Mucosa of rectum (tissue), 2 donors: ENCODE measurements around the gene PLCXD1.

Source experiments
- H3K27ac ChIP-seq, 2 donors: one replicate each; pipeline ENCODE4 v1.7.0; 2013; ENCODE audit warnings: inconsistent platforms in 2 of 2, low read depth in 2 of 2, low read length in 2 of 2
- H3K27me3 ChIP-seq, 2 donors: one replicate each; pipeline ENCODE4 v1.7.0; 2013; ENCODE audit warnings: low read length in 2 of 2; ENCODE audit not compliant: control insufficient read depth in 2 of 2, insufficient read depth in 2 of 2
- H3K36me3 ChIP-seq, 2 donors: one replicate each; pipeline ENCODE4 v1.7.0; 2013; ENCODE audit warnings: low read length in 2 of 2; ENCODE audit not compliant: control insufficient read depth in 2 of 2, insufficient read depth in 2 of 2
- H3K4me1 ChIP-seq, 2 donors: one replicate each; pipeline ENCODE4 v1.7.0; 2013; ENCODE audit warnings: low read length in 2 of 2, mild to moderate bottlenecking in 1 of 2; ENCODE audit not compliant: control insufficient read depth in 2 of 2, insufficient read depth in 2 of 2
- H3K4me3 ChIP-seq, 2 donors: one replicate each; pipeline ENCODE4 v1.7.0; 2013; ENCODE audit warnings: low read length in 2 of 2
- H3K9ac ChIP-seq, 2 donors: one replicate each; pipeline ENCODE4 v1.7.0; 2013; ENCODE audit warnings: low read length in 2 of 2, low read depth in 1 of 2, mild to moderate bottlenecking in 1 of 2
- H3K9me3 ChIP-seq, 2 donors: one replicate each; pipeline ENCODE4 v1.7.0; 2013; ENCODE audit warnings: low read length in 2 of 2; ENCODE audit not compliant: control insufficient read depth in 2 of 2
- donor health status: healthy.
- donor health status: Normal muscosa, but diverticular disease.

The PLCXD1 gene

DNA sequence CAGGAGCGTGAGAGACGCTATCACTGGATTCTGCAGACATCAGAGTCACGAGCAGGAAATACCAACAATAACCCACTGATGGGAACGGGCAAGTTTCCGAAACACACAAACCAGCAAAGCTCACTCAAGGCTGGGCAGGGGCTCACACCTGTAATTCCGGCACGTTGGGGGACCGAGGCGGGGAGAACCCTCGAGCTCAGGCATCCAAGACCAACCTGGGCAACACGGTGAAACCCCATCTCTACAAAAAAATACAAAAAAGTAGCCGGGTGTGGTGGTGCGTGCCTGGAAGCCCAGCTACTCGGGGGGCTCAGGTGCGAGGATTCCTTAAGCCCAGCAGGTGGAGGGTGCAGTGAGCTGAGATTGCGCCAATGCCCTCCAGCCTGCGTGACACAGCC lies 54.6 kb downstream of the PLCXD1 start:
- peaks cover 2 to 5% of the 10 kb centered on the region in 2 donors for H3K27me3 ChIP-seq
- no peak overlapping the region for H3K9ac ChIP-seq
- H3K4me1 ChIP-seq, result peaks cover 0 to 2% of the 10 kb centered on the region in 2 donors
- H3K4me3 ChIP-seq, result no peak overlapping the region
- peaks cover 2 to 8% of the 10 kb centered on the region in 2 donors for H3K36me3 ChIP-seq
- no peaks in the 10 kb centered on the region for H3K9me3 ChIP-seq
- no peak overlapping the region for H3K27ac ChIP-seq

DNA sequence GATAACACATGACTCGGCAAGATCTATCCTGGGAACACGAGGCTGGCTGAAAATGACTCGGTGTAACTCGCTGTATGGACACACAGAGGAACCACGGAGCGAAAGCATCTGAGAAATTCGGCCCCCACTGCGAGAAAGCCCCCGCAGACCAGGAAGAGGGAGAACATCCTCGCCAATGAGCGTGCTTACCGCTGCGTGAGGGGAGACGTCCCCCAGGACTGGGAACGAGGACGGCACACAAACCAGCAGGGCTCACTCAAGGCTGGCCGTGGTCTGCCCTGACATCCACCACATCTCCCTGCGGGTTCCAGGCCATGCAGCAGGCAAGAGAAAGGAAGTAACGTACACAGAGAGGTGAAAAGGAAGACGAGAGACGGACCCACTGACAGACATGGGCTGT lies 55.0 kb downstream of the PLCXD1 start:
- Histone ChIP-seq H3K27ac (no peak overlapping the region), H3K36me3 (peaks cover 2 to 8% of the 10 kb centered on the region in 2 donors), H3K4me3 (no peak overlapping the region), H3K9me3 (no peaks in the 10 kb centered on the region), H3K4me1 (peaks cover 0 to under 1% of the 10 kb centered on the region in 2 donors), H3K9ac (no peak overlapping the region), H3K27me3 (peaks cover 0 to 5% of the 10 kb centered on the region in 2 donors)

DNA sequence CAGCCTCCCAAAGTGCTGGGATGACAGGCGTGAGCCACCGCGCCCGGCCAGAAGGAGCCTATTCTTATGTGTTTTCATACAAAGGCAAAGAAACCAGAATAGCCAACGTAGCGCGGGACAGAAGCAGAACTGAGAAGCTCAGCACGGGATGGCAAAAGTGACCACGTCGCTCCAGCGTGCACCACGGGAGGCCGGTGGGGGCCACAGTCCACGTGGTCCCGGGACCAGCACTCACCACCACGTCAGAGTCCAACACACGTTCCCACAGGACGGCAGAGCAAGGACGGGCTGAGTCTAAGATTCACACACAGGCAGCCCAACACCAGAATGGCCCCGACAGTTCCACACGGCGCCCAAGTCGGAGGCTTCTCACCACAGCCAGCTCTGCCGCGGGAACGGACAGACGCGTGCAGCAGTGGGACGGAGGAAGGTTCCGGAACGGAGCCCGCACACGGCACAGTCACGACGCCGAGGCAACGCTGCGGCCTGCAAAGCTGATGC lies 56.2 kb downstream of the PLCXD1 start:
- H3K27ac ChIP-seq, result no peak overlapping the region
- peaks cover 2 to 8% of the 10 kb centered on the region in 2 donors for H3K36me3 ChIP-seq
- no peaks in the 10 kb centered on the region for H3K27me3 ChIP-seq
- no peak overlapping the region for H3K4me3 ChIP-seq
- no peak overlapping the region for H3K9ac ChIP-seq
- H3K9me3 ChIP-seq, result no peaks in the 10 kb centered on the region
- H3K4me1 ChIP-seq, result no peaks in the 10 kb centered on the region

DNA sequence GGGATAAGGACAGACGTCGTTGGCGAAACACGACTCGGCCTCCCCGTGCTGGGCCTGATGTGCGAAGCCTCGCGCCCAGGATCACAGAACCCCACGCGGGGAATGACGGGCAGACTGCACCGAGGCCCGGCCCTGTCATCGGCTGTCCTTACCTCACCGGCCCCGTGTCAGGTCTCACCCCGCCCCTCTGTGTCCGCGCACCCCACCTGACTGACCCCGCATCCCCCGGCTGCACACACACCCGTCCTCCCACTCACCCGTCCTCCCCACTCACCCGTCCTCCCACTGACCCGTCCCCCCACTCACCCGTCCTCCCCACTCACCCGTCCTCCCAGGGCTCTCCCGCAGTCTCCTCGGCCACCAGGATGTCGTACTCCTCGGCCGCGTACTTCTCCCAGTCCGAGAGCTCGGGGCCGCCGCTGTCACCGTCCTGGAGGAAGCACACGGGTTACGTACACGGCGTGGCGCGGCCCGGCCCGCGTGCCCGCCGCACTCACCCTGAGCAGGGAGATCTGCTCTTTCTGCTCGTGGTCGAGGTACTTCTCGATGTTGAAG lies 57.2 kb downstream of the PLCXD1 start:
- no peak overlapping the region for H3K27ac ChIP-seq
- H3K9me3 ChIP-seq, result no peaks in the 10 kb centered on the region
- H3K4me1 ChIP-seq, result no peaks in the 10 kb centered on the region
- no peak overlapping the region for H3K9ac ChIP-seq
- H3K4me3 ChIP-seq, result no peak overlapping the region
- no peaks in the 10 kb centered on the region for H3K27me3 ChIP-seq
- H3K36me3 ChIP-seq, result peaks cover 2 to 4% of the 10 kb centered on the region in 2 donors

DNA sequence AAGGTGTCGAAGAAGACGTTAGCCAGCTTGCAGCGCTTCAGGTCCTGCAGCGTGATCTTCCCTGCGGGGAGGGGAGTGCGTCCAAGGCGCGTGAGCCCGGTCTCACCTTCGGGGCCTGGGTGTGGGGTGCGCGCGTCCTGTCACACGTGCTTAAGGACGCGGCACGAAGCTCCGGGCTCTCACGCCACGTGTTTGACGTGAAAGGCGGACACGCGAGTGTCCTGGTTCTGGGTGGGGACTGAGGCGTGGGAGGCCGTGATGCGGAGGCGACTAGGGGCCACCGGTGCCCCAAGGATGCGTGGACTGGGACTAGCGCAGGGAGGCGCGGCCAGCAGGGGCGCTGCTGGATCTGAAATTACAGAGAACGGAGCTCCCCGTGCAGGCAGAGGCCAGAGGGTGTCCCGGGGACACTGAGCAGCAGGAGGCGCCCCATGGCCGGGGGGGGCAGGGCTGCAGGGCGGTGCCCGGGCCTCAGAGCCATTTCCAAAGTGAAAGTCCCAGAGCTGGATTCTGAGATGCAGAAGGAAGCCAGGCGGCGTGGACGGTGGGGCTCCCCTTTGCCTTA lies 57.7 kb downstream of the PLCXD1 start:
- Histone ChIP-seq H3K9me3 (no peaks in the 10 kb centered on the region), H3K9ac (no peak overlapping the region), H3K4me1 (no peaks in the 10 kb centered on the region), H3K27me3 (no peaks in the 10 kb centered on the region), H3K27ac (no peak overlapping the region), H3K36me3 (peaks cover 2 to 3% of the 10 kb centered on the region in 2 donors), H3K4me3 (no peak overlapping the region)

DNA sequence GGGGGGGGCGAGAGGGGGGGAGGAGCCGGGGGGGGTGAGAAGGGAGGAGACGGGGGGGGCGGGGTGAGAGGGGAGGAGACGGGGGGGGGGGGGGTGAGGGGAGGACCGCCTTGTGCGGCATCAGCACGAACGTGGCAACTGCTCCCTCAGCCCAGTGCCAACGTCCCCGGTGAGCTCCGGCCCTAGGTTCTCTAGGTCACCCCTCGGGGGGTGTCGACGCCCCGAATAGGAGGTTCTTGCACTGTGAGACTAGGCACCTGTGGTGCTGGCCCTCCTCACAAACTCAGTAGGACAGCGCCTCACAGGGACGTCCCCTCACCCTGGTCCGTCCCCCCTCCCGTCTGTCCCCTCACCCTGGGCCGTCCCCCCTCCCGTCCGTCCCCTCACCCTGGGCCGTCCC lies 58.9 kb downstream of the PLCXD1 start:
- H3K9ac ChIP-seq, result no peak overlapping the region
- H3K4me3 ChIP-seq, result no peak overlapping the region
- H3K4me1 ChIP-seq, result no peaks in the 10 kb centered on the region
- H3K27me3 ChIP-seq, result no peaks in the 10 kb centered on the region
- H3K36me3 ChIP-seq, result peaks cover 0 to 3% of the 10 kb centered on the region in 2 donors
- H3K27ac ChIP-seq, result no peak overlapping the region
- H3K9me3 ChIP-seq, result no peaks in the 10 kb centered on the region

DNA sequence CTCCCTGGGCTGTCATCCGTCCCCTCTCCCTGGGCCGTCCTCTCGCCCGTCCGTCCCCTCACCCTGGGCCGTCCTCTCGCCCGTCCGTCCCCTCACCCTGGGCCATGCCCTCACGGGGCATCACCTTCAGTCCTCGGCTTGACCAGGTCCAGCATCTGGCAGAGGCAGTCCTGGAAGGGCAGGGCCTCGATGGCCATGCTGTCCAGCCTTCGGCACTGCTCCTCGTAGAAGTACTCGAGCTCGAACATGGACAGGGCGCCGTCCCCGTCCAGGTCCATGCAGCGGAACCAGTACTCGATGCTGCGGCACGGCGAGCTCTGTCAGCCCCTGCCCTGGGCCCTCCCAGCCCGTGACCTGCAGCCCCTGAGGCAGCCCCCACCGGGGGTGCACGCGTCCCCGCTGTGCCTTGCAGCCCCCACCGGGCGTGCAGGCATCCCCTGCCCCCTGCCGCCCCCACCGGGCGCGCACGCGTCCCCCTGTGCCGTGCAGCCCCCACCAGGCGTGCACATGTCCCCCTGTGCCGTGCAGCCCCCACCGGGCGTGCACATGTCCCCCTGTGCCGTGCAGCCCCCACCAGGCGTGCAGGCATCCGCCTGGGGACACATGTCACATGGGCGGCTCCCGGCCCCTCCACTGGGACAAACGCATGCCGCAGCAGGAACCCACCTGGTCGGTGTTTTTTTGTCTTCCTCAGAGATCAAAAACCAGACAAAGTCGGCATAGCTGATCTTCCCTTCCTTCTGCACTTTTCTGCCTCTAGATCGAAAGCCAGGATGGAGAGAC lies 59.7 kb downstream of the PLCXD1 start:
- Histone ChIP-seq H3K27ac (no peak overlapping the region), H3K9ac (no peak overlapping the region), H3K4me1 (no peaks in the 10 kb centered on the region), H3K27me3 (no peaks in the 10 kb centered on the region), H3K36me3 (peaks cover 0 to 3% of the 10 kb centered on the region in 2 donors), H3K9me3 (no peaks in the 10 kb centered on the region), H3K4me3 (no peak overlapping the region)

DNA sequence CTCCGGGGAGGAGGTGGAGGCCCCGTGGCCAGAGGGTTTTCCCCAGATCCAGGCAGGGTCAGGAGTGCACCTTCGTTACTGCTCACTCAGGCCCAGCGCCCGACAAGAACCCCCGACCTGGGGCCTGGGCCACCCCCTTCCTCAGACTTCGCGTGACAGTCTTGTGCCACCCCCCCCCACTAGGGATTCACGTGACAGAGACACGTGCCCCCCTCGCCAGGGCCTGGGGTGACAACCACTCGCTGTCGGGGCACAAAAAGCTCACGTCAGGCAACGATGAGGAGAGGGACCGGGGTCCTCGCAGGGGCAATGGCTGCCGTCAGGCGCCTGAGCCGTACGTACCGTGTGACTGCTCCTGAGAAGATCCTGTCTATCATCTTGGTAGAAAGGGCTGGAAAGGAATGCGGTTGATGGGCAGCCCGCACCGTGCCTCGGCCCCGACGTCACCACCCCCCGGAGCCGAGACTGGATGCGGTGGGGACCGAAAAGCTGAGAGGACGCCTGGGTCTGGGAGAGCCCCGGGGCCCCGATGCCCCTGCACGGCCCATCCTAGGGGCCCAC lies 60.4 kb downstream of the PLCXD1 start:
- Histone ChIP-seq H3K4me1 (no peaks in the 10 kb centered on the region), H3K4me3 (no peak overlapping the region), H3K9ac (no peak overlapping the region), H3K9me3 (no peaks in the 10 kb centered on the region), H3K27ac (no peak overlapping the region), H3K36me3 (peaks cover 0 to 3% of the 10 kb centered on the region in 2 donors), H3K27me3 (no peaks in the 10 kb centered on the region)

DNA sequence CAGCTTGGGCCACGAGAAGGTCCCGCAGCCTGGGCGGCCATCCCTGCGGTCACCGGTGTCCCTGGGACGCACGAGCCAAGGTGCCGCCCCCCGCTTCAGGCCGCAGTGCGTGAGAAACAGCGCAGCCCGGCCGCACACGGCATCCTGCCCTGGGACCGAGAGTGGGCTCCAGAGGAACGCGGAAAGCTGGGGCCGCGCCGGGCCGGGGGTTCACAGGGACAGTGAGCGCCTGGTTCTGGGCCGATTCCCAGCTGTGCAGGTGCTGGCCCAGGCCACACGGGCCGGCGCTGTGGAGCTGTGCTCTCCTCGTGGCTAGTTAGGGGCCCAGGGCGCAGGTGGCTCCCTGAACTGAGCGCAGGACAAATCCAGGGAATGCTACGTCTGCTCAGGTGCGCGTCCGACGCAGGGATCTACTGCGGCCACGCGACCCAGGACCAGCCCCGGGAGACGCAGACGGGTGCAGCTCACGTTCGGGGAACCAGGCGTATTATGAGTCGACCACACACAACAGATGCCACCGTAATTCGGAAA lies 63.3 kb downstream of the PLCXD1 start:
- Histone ChIP-seq H3K4me1 (no peaks in the 10 kb centered on the region), H3K36me3 (no peaks in the 10 kb centered on the region), H3K9me3 (no peaks in the 10 kb centered on the region), H3K9ac (no peak overlapping the region), H3K4me3 (no peak overlapping the region), H3K27ac (no peak overlapping the region), H3K27me3 (no peaks in the 10 kb centered on the region)
